GM23338 (cell line): ENCODE data around the gene KRT31. TPM values are rescaled to one million over a fixed set of nuclear protein-coding genes. Genes with fewer than 3 reads are reported as not detected.

Experiments used
- ATAC-seq: fragments of 200-7000 bp; cut with Tn5 transposase; 3 replicates; pipeline ENCODE4 v1.9.1; 2020
- DNase-seq: peaks from one replicate; pipeline ENCODE4 v3.0.0-alpha.2; 2015; ENCODE audit warnings: low spot score
- H2AFZ ChIP-seq: fragments of 200-600 bp; sonication (generic); 2 replicates; pipeline ENCODE4 v1.8.0; 2016; ENCODE audit warnings: antibody characterized with exemption, mild to moderate bottlenecking, moderate library complexity
- H3F3A ChIP-seq: fragments of 200-600 bp; sonication (generic); replicated peaks from 2 replicates; pipeline ENCODE4 v1.8.0; 2017; ENCODE audit warnings: antibody characterized with exemption, mixed run types, low read depth
- H3K27ac ChIP-seq: fragments of 200-600 bp; sonication (generic); 2 replicates; pipeline ENCODE4 v1.6.1; 2016; ENCODE audit warnings: low read depth
- H3K27me3 ChIP-seq: fragments of 200-600 bp; sonication (generic); 2 replicates; pipeline ENCODE4 v1.8.0; 2016; ENCODE audit warnings: mild to moderate bottlenecking, mixed run types, moderate library complexity; ENCODE audit not compliant: insufficient read depth
- H3K36me3 ChIP-seq: fragments of 200-600 bp; sonication (generic); 2 replicates; pipeline ENCODE4 v1.8.0; 2016; ENCODE audit warnings: mild to moderate bottlenecking; ENCODE audit not compliant: insufficient read depth
- H3K4me1 ChIP-seq: fragments of 200-600 bp; sonication (generic); 2 replicates; pipeline ENCODE4 v1.8.0; 2016; ENCODE audit warnings: mild to moderate bottlenecking, moderate library complexity; ENCODE audit not compliant: insufficient read depth
- H3K4me2 ChIP-seq: fragments of 200-600 bp; sonication (generic); 2 replicates; pipeline ENCODE4 v1.7.1; 2017; ENCODE audit warnings: mixed run types
- H3K4me3 ChIP-seq: fragments of 200-600 bp; sonication (generic); 2 replicates; pipeline ENCODE4 v1.6.1; 2016; ENCODE audit warnings: mixed run types
- H3K79me2 ChIP-seq: fragments of 200-600 bp; sonication (generic); replicated peaks from 2 replicates; pipeline ENCODE4 v1.8.0; 2017; ENCODE audit warnings: mild to moderate bottlenecking; ENCODE audit not compliant: insufficient read depth
- H3K9me2 ChIP-seq: fragments of 200-600 bp; sonication (generic); 2 replicates; pipeline ENCODE4 v1.8.0; 2017; ENCODE audit not compliant: insufficient read depth
- H4K20me1 ChIP-seq: fragments of 200-600 bp; sonication (generic); replicated peaks from 2 replicates; pipeline ENCODE4 v1.8.0; 2017; ENCODE audit warnings: mild to moderate bottlenecking; ENCODE audit not compliant: insufficient read depth
- H3K27ac Mint-ChIP-seq: 2 replicates; pipeline ENCODE4 v1.8.0; 2020; ENCODE audit warnings: inconsistent platforms, mild to moderate bottlenecking, moderate library complexity, mixed read lengths
- H3K27me3 Mint-ChIP-seq: 3 replicates; pipeline ENCODE4 v1.8.0; 2022; ENCODE audit warnings: low read depth, mild to moderate bottlenecking, moderate library complexity, mixed read lengths, inconsistent platforms; ENCODE audit not compliant: insufficient read depth, poor library complexity
- H3K36me3 Mint-ChIP-seq: 3 replicates; pipeline ENCODE4 v1.8.0; 2021; ENCODE audit warnings: low read depth, mild to moderate bottlenecking, inconsistent platforms, moderate library complexity, mixed read lengths
- H3K4me1 Mint-ChIP-seq: 3 replicates; pipeline ENCODE4 v1.8.0; 2020; ENCODE audit warnings: mild to moderate bottlenecking, inconsistent platforms, mixed read lengths
- H3K4me3 Mint-ChIP-seq: 3 replicates; pipeline ENCODE4 v1.8.0; 2021; ENCODE audit warnings: moderate library complexity, mild to moderate bottlenecking, inconsistent platforms, mixed read lengths
- H3K9me3 Mint-ChIP-seq: 3 replicates; pipeline ENCODE4 v1.8.0; 2020; ENCODE audit warnings: moderate library complexity, mild to moderate bottlenecking, inconsistent platforms, mixed read lengths
- CREB1 ChIP-seq: fragments of 250-450 bp; sonication (Bioruptor Pico); IDR thresholded peaks from 2 replicates; pipeline ENCODE4 v1.5.0; 2020; ENCODE audit warnings: low read depth, mild to moderate bottlenecking, moderate library complexity
- EZH2 ChIP-seq: fragments of 200-600 bp; sonication (generic); IDR thresholded peaks from one replicate; pipeline ENCODE4 v1.8.0; 2017; ENCODE audit warnings: antibody characterized with exemption, mild to moderate bottlenecking, low read depth; ENCODE audit not compliant: unreplicated experiment
- EZH2phosphoT487 ChIP-seq: fragments of 200-600 bp; sonication (generic); IDR thresholded peaks from one replicate; pipeline ENCODE4 v1.8.1; 2018; ENCODE audit warnings: antibody characterized with exemption; ENCODE audit not compliant: unreplicated experiment
- JUNB ChIP-seq: IDR thresholded peaks from one replicate; pipeline ENCODE4 v1.6.1; 2016; ENCODE audit warnings: antibody characterized with exemption; ENCODE audit not compliant: unreplicated experiment
- NANOG ChIP-seq: IDR thresholded peaks from 2 replicates; pipeline ENCODE4 v1.6.1; 2016; ENCODE audit warnings: antibody characterized with exemption, borderline replicate concordance
- POLR2AphosphoS5 ChIP-seq: IDR thresholded peaks from 2 replicates; pipeline ENCODE4 v1.6.1; 2016; ENCODE audit warnings: antibody characterized with exemption, low read depth
- STAT1 ChIP-seq: IDR thresholded peaks from one replicate; pipeline ENCODE4 v1.6.1; 2016; ENCODE audit warnings: antibody characterized with exemption; ENCODE audit not compliant: unreplicated experiment
- ZNF331 ChIP-seq: fragments of 250-450 bp; sonication (Bioruptor Pico); IDR thresholded peaks from 2 replicates; pipeline ENCODE4 v1.5.0; 2020; ENCODE audit warnings: low read depth, mild to moderate bottlenecking, moderate library complexity
- ZNF462 ChIP-seq: fragments of 250-450 bp; sonication (Bioruptor Pico); IDR thresholded peaks from 2 replicates; pipeline ENCODE4 v1.5.0; 2020; ENCODE audit warnings: mild to moderate bottlenecking, moderate library complexity
- polyA plus RNA-seq: library from polyadenylated mRNA; unstranded; fragments of >200 nt; fragmentation: Nextera tagmentation; extraction: Ambion mirVana; gene quantifications from 2 replicates; pipeline ENCODE4 v1.2.1, GENCODE V29; 2016
- total RNA-seq: library from RNA; depleted of rRNA; stranded (reverse); fragments of >200 nt; shearing (Covaris generic); gene quantifications from 2 replicates; pipeline ENCODE4 v1.2.3, GENCODE V29; 2014

Gene KRT31
- total and polyA plus RNA-seq, 2 experiments from 2014 or later = not detected

GRCh38 chr17:41393294-41393693 is 4.1 kb downstream of the KRT31 start:
- no peak overlapping the region for H3K4me2 ChIP-seq
- H3K4me3 Mint-ChIP-seq = no peak overlapping the region
- H3F3A ChIP-seq = no peaks in the 10 kb centered on the region
- ATAC-seq = no peak
- TF ChIP-seq STAT1 = no peak
- TF ChIP-seq POLR2AphosphoS5 = no peak
- no peak for TF ChIP-seq EZH2
- no peak for TF ChIP-seq JUNB
- TF ChIP-seq NANOG = no peak
- no peak for TF ChIP-seq ZNF462 (CRISPR knock-in tag)
- H3K4me1 Mint-ChIP-seq = no peaks in the 10 kb centered on the region
- H3K36me3 ChIP-seq = no peaks in the 10 kb centered on the region
- H3K27me3 Mint-ChIP-seq = no peaks in the 10 kb centered on the region
- H3K9me2 ChIP-seq = peaks cover 9% of the 10 kb centered on the region
- DNase-seq = no peak
- no peak overlapping the region for H3K27ac ChIP-seq
- H3K9me3 Mint-ChIP-seq = no peaks in the 10 kb centered on the region
- H4K20me1 ChIP-seq = no peaks in the 10 kb centered on the region
- H3K27me3 ChIP-seq = no peaks in the 10 kb centered on the region
- H3K27ac Mint-ChIP-seq = no peak overlapping the region
- no peaks in the 10 kb centered on the region for H3K4me1 ChIP-seq
- H3K79me2 ChIP-seq = no peaks in the 10 kb centered on the region
- H3K4me3 ChIP-seq = no peak overlapping the region
- H2AFZ ChIP-seq = no peak overlapping the region
- no peaks in the 10 kb centered on the region for H3K36me3 Mint-ChIP-seq

- Histone ChIP-seq H3K27me3 (no peaks in the 10 kb centered on the region), H2AFZ (no peak overlapping the region), H3F3A (no peaks in the 10 kb centered on the region), H3K4me3 (no peak overlapping the region), H3K27ac (no peak overlapping the region), H3K9me2 (peaks cover 9% of the 10 kb centered on the region), H4K20me1 (no peaks in the 10 kb centered on the region), H3K79me2 (no peaks in the 10 kb centered on the region), H3K4me2 (no peak overlapping the region), H3K36me3 (no peaks in the 10 kb centered on the region), H3K4me1 (no peaks in the 10 kb centered on the region)
- Mint-ChIP-seq H3K4me1 (no peaks in the 10 kb centered on the region), H3K9me3 (peaks cover 2% of the 10 kb centered on the region; the same call in 1 of the 3 replicates), H3K36me3 (no peaks in the 10 kb centered on the region), H3K4me3 (no peak overlapping the region), H3K27ac (no peak overlapping the region), H3K27me3 (no peaks in the 10 kb centered on the region)
- DNase-seq (no peak), ATAC-seq (no peak)
- no peak for TF ChIP-seq CREB1 (CRISPR knock-in tag)
- TF ChIP-seq POLR2AphosphoS5 = no peak
- TF ChIP-seq ZNF331 (CRISPR knock-in tag) = no peak
- TF ChIP-seq EZH2 = no peak
- TF ChIP-seq EZH2phosphoT487 = no peak
Measured at GRCh38 chr17:41392278-41392677, 5.1 kb downstream of the KRT31 start.
